GM12878 (cell line): Measurements from ENCODE around the gene ZNF655. TPM values are rescaled to one million over a fixed set of nuclear protein-coding genes. Genes with fewer than 3 reads are reported as not detected.

ENCODE experiments used
- ATAC-seq: fragments of 200-7000 bp; cut with Tn5 transposase; 3 replicates; pipeline ENCODE4 v1.9.1; 2020; ENCODE audit warnings: mild to moderate bottlenecking, moderate library complexity
- BruUV-seq: library from RNA; stranded (reverse); fragments of 400-500 nt; replicated peaks from 2 replicates; lab custom pipeline; 2021; lab: Mats Ljungman, UMichigan
- CTCF ChIA-PET: fragments of 300-600 bp; sonication (Branson Sonifier 250); formaldehyde crosslinking; extraction: SDS; loops from one replicate; lab custom pipeline; 2021; ENCODE audit warnings: inconsistent platforms; lab: Yijun Ruan, JAX
- POLR2A ChIA-PET: fragments of 350-600 bp; formaldehyde crosslinking; extraction: SDS; loops from one replicate; lab custom pipeline; 2021; ENCODE audit warnings: inconsistent platforms; lab: Charles Lee
- RAD21 ChIA-PET: fragments of 300-600 bp; sonication (Branson Sonifier 250); formaldehyde crosslinking; loops from one replicate; lab custom pipeline; 2023; ENCODE audit warnings: antibody characterized with exemption; ENCODE audit not compliant: unreplicated experiment; lab: Charles Lee
- SMC1A ChIA-PET: fragments of 300-600 bp; sonication (Branson Sonifier 250); formaldehyde crosslinking; loops from one replicate; lab custom pipeline; 2023; ENCODE audit not compliant: unreplicated experiment, uncharacterized antibody; lab: Charles Lee
- DNase-seq: peaks from one replicate; pipeline ENCODE4 v3.0.0-alpha.2; 2011; ENCODE audit warnings: low read depth, low spot score
- FAIRE-seq: peaks from 3 replicates; lab custom pipeline; 2011; peaks lifted over from hg19 to GRCh38; lab: Jason Lieb, UNC
- H2AFZ ChIP-seq: 2 replicates; pipeline ENCODE4 v1.6.0; 2011; ENCODE audit warnings: low read depth, low read length, control low read depth; ENCODE audit not compliant: control insufficient read depth
- H3K27ac ChIP-seq: 2 replicates; pipeline ENCODE4 v1.5.1; 2011; ENCODE audit warnings: control low read depth; ENCODE audit not compliant: control insufficient read depth, insufficient read depth
- H3K27me3 ChIP-seq, 2 experiments: replicated peaks in 1 of 2; 2 replicates each; pipeline versions ENCODE4 v1.6.0 to v1.6.1; 2011; ENCODE audit warnings: low read length in 1 of 2; ENCODE audit not compliant: control insufficient read depth in 2 of 2, insufficient read depth in 2 of 2
- H3K36me3 ChIP-seq, 2 experiments: 2 replicates each; pipeline ENCODE4 v1.5.1; 2011; ENCODE audit warnings: low read length in 1 of 2; ENCODE audit not compliant: control insufficient read depth in 2 of 2, insufficient read depth in 2 of 2
- H3K4me1 ChIP-seq: 2 replicates; pipeline ENCODE4 v1.6.1; 2011; ENCODE audit warnings: mild to moderate bottlenecking, low read length, moderate library complexity, mixed read lengths; ENCODE audit not compliant: control insufficient read depth, insufficient read depth
- H3K4me2 ChIP-seq: 2 replicates; pipeline ENCODE4 v1.6.0; 2011; ENCODE audit warnings: control low read depth; ENCODE audit not compliant: control insufficient read depth, insufficient read depth
- H3K4me3 ChIP-seq: fragments of 200-600 bp; sonication (generic); 2 replicates; pipeline ENCODE4 v1.5.1; 2016
- H3K79me2 ChIP-seq: 2 replicates; pipeline ENCODE4 v1.6.0; 2011; ENCODE audit warnings: low read length; ENCODE audit not compliant: control insufficient read depth, insufficient read depth
- H3K9ac ChIP-seq: 2 replicates; pipeline ENCODE4 v1.8.0; 2011; ENCODE audit warnings: low read length, control low read depth, mixed read lengths; ENCODE audit not compliant: control insufficient read depth, insufficient read depth
- H3K9me3 ChIP-seq: replicated peaks from 3 replicates; pipeline ENCODE4 v1.5.1; 2011; ENCODE audit warnings: mild to moderate bottlenecking, low read length; ENCODE audit not compliant: control insufficient read depth, insufficient read depth
- H4K20me1 ChIP-seq: 2 replicates; pipeline ENCODE4 v1.6.0; 2011; ENCODE audit not compliant: control insufficient read depth, insufficient read depth
- BCL11A ChIP-seq: IDR thresholded peaks from 2 replicates; pipeline ENCODE4 v1.6.1; 2011; ENCODE audit warnings: low read depth, low read length
- DPF2 ChIP-seq: fragments of 450-650 bp; IDR thresholded peaks from 2 replicates; pipeline ENCODE4 v1.6.1; 2017; ENCODE audit warnings: mild to moderate bottlenecking
- NR2C2 ChIP-seq: IDR thresholded peaks from 2 replicates; pipeline ENCODE4 v1.6.1; 2011; ENCODE audit warnings: borderline replicate concordance, low read depth; ENCODE audit not compliant: control insufficient read depth, insufficient read length
- PAX5 ChIP-seq: IDR thresholded peaks from 2 replicates; pipeline ENCODE4 v1.6.1; 2011; ENCODE audit warnings: low read depth, low read length, borderline replicate concordance
- POU2F2 ChIP-seq: IDR thresholded peaks from 3 replicates; pipeline ENCODE4 v1.6.1; 2011; ENCODE audit warnings: low read depth, mild to moderate bottlenecking, low read length, borderline replicate concordance
- SIX5 ChIP-seq: IDR thresholded peaks from 2 replicates; pipeline ENCODE4 v1.6.1; 2011; ENCODE audit warnings: mild to moderate bottlenecking, low read depth, low read length, moderate library complexity; ENCODE audit not compliant: severe bottlenecking
- ZBED1 ChIP-seq: IDR thresholded peaks from 2 replicates; pipeline ENCODE4 v1.6.1; 2016; ENCODE audit warnings: borderline replicate concordance
- ZNF274 ChIP-seq: IDR thresholded peaks from one replicate; pipeline ENCODE4 v1.8.0; 2011; ENCODE audit not compliant: insufficient read length, insufficient read depth
- WGBS: methylation state at CpG from one replicate; pipeline ENCODE4 v1.1.6; 2016; ENCODE audit warnings: low lambda C conversion rate; ENCODE audit not compliant: insufficient replicate concordance, insufficient coverage; ENCODE audit errors: missing lambda C conversion rate; 5-methylcytosine and 5-hydroxymethylcytosine counted together
- in situ Hi-C: fragments of 300-500 bp; cut with MboI; formaldehyde crosslinking; loops from 9 replicates; pipeline ENCODE4 v1.14.3; 2018; ENCODE audit warnings: mixed read lengths
- intact Hi-C: fragments of 100-400 bp; cut with micrococcal nuclease; formaldehyde crosslinking; loops from one replicate; pipeline ENCODE4 v1.14.2; 2022; ENCODE audit not compliant: unreplicated experiment
- polyA plus RNA-seq, 11 experiments: library from polyadenylated mRNA; depleted of rRNA in 4 of 11; unstranded in 6 of 11; stranded (reverse) in 5 of 11; fragments of >200 nt; fragmentation: Nextera tagmentation in 4 of 11; fragmentation: Illumina TruSeq in 1 of 11; extraction: Ambion mirVana in 4 of 11; extraction: Trizol in 1 of 11; gene quantifications; 1 replicate in 1 of 11; 2 replicates in 10 of 11; pipeline versions ENCODE4 v1.2.1 to v1.2.3, GENCODE V29; 2011 to 2016; ENCODE audit warnings: inconsistent platforms in 2 of 11, missing spikeins in 2 of 11, low read depth in 1 of 11
- total RNA-seq, 4 experiments: library from RNA; depleted of rRNA in 3 of 4; stranded (reverse); fragments of >200 nt in 3 of 4; fragmentation: Illumina TruSeq in 1 of 4; extraction: Trizol in 1 of 4; gene quantifications; 2 replicates each; pipeline versions ENCODE4 v1.2.1 to v1.2.3, GENCODE V29; 2013 to 2021
- TF ChIP-seq, protein P1 (sequence below): fragments of 450-650 bp; IDR thresholded peaks from 2 replicates; pipeline ENCODE4 v1.6.1; 2017; ENCODE audit warnings: borderline replicate concordance
- TF ChIP-seq, protein P2 (sequence below): IDR thresholded peaks from 2 replicates; pipeline ENCODE4 v1.6.1; 2011; ENCODE audit warnings: mild to moderate bottlenecking, low read depth, low read length, moderate library complexity; ENCODE audit not compliant: insufficient replicate concordance
- TF ChIP-seq, protein P3 (sequence below): fragments of 150-350 bp; IDR thresholded peaks from 2 replicates; pipeline ENCODE4 v1.6.1; 2016; ENCODE audit warnings: low read depth, low read length
- TF ChIP-seq, protein P4 (sequence below): fragments of 450-650 bp; IDR thresholded peaks from 2 replicates; pipeline ENCODE4 v1.6.1; 2018; ENCODE audit warnings: borderline replicate concordance, mild to moderate bottlenecking; ENCODE audit not compliant: partially characterized antibody

Gene ZNF655
- total and polyA plus RNA-seq, 10 of the 15 experiments (the other 5 are each of a cell fraction or from before 2014, with no cell fraction given): 14.5 to 107 (median 52.8) TPM

DNA sequence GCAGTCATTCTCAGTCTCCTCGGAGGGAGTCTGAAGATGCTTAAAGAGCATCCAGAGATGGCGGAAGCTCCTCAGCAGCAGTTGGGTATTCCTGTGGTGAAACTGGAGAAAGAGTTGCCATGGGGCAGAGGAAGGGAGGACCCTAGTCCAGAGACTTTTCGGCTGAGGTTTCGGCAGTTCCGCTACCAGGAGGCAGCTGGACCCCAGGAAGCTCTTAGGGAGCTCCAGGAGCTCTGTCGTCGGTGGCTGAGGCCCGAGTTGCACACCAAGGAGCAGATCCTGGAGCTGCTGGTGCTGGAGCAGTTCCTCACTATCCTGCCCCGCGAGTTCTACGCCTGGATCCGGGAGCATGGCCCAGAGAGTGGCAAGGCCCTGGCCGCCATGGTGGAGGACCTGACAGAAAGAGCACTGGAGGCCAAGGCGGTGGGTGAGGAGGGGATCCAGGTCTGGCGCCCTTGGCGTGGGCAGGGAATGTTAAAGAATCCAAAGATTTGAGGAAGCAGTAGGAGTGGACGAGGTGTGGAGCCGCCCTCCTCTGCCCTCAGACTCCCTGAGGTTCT is 61.2 kb downstream of the ZNF655 start:
- Histone ChIP-seq H3K9me3 (no peaks in the 10 kb centered on the region; the same call in 2 of the 3 replicates), H3K4me1 (peaks cover 2% of the 10 kb centered on the region; the same call in 1 of the 2 replicates), H3K36me3 (peaks cover 19 to 40% of the 10 kb centered on the region in 2 experiments), H3K4me3 (no peak overlapping the region), H3K9ac (no peak overlapping the region), H3K4me2 (no peak overlapping the region), H2AFZ (no peak overlapping the region), H3K27me3 (no peaks in the 10 kb centered on the region), H4K20me1 (no peaks in the 10 kb centered on the region), H3K27ac (no peak overlapping the region), H3K79me2 (peaks cover 18% of the 10 kb centered on the region)
- CTCF ChIA-PET: no interaction called here
- RAD21 ChIA-PET: no interaction called here
- SMC1A ChIA-PET: no interaction called here
- BruUV-seq: no TSS peak
- intact Hi-C loops: loop anchor here (10.0 kb wide), 1 partner anchor 155 kb away; the partner anchor contains the start of gene ATP5MF
- no peak for DNase-seq
- no peak for ATAC-seq
- in situ Hi-C loops: no loop called here
- 95% methylated on average over 16 of the region's 18 CpGs for WGBS
- POLR2A ChIA-PET: no interaction called here
- TF ChIP-seq BCL11A (no peak), SIX5 (no peak), ZBED1 (no peak), PAX5 (no peak), NR2C2 (no peak), ZNF274 (no peak), DPF2 (no peak), POU2F2 (no peak)
- TF ChIP-seq, protein P1, sequence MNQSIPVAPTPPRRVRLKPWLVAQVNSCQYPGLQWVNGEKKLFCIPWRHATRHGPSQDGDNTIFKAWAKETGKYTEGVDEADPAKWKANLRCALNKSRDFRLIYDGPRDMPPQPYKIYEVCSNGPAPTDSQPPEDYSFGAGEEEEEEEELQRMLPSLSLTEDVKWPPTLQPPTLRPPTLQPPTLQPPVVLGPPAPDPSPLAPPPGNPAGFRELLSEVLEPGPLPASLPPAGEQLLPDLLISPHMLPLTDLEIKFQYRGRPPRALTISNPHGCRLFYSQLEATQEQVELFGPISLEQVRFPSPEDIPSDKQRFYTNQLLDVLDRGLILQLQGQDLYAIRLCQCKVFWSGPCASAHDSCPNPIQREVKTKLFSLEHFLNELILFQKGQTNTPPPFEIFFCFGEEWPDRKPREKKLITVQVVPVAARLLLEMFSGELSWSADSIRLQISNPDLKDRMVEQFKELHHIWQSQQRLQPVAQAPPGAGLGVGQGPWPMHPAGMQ: no peak
- TF ChIP-seq, protein P2, sequence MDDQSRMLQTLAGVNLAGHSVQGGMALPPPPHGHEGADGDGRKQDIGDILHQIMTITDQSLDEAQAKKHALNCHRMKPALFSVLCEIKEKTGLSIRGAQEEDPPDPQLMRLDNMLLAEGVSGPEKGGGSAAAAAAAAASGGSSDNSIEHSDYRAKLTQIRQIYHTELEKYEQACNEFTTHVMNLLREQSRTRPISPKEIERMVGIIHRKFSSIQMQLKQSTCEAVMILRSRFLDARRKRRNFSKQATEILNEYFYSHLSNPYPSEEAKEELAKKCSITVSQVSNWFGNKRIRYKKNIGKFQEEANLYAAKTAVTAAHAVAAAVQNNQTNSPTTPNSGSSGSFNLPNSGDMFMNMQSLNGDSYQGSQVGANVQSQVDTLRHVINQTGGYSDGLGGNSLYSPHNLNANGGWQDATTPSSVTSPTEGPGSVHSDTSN: no peak
- TF ChIP-seq, protein P3, sequence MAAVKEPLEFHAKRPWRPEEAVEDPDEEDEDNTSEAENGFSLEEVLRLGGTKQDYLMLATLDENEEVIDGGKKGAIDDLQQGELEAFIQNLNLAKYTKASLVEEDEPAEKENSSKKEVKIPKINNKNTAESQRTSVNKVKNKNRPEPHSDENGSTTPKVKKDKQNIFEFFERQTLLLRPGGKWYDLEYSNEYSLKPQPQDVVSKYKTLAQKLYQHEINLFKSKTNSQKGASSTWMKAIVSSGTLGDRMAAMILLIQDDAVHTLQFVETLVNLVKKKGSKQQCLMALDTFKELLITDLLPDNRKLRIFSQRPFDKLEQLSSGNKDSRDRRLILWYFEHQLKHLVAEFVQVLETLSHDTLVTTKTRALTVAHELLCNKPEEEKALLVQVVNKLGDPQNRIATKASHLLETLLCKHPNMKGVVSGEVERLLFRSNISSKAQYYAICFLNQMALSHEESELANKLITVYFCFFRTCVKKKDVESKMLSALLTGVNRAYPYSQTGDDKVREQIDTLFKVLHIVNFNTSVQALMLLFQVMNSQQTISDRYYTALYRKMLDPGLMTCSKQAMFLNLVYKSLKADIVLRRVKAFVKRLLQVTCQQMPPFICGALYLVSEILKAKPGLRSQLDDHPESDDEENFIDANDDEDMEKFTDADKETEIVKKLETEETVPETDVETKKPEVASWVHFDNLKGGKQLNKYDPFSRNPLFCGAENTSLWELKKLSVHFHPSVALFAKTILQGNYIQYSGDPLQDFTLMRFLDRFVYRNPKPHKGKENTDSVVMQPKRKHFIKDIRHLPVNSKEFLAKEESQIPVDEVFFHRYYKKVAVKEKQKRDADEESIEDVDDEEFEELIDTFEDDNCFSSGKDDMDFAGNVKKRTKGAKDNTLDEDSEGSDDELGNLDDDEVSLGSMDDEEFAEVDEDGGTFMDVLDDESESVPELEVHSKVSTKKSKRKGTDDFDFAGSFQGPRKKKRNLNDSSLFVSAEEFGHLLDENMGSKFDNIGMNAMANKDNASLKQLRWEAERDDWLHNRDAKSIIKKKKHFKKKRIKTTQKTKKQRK: no peak
- TF ChIP-seq, protein P4, sequence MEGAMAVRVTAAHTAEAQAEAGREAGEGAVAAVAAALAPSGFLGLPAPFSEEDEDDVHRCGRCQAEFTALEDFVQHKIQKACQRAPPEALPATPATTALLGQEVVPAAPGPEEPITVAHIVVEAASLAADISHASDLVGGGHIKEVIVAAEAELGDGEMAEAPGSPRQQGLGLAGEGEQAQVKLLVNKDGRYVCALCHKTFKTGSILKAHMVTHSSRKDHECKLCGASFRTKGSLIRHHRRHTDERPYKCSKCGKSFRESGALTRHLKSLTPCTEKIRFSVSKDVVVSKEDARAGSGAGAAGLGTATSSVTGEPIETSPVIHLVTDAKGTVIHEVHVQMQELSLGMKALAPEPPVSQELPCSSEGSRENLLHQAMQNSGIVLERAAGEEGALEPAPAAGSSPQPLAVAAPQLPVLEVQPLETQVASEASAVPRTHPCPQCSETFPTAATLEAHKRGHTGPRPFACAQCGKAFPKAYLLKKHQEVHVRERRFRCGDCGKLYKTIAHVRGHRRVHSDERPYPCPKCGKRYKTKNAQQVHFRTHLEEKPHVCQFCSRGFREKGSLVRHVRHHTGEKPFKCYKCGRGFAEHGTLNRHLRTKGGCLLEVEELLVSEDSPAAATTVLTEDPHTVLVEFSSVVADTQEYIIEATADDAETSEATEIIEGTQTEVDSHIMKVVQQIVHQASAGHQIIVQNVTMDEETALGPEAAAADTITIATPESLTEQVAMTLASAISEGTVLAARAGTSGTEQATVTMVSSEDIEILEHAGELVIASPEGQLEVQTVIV: no peak
- FAIRE-seq: no peak
